Transverse colon (tissue), 4 donors: ENCODE data around the gene MAPK4. TPM values are rescaled to one million over a fixed set of nuclear protein-coding genes. Genes with fewer than 3 reads are reported as not detected.
A peak's percentile ranks its signal among the peaks of the same experiment; 100 is the strongest.

Experiments
- DNase-seq: peaks from one replicate; pipeline ENCODE4 v3.0.0-alpha.2; 2019
- H3K27ac ChIP-seq, 4 donors: fragments of 200-600 bp; sonication (generic); 2 replicates each; pipeline ENCODE4 v1.5.1; 2016 to 2018; ENCODE audit warnings: inconsistent platforms in 4 of 4
- H3K27me3 ChIP-seq: fragments of 200-600 bp; sonication (generic); 2 replicates; pipeline ENCODE4 v1.5.1; 2017; ENCODE audit warnings: inconsistent platforms
- H3K36me3 ChIP-seq, 4 donors: fragments of 200-600 bp; sonication (generic); 2 replicates each; pipeline ENCODE4 v1.5.1; 2017 to 2019; ENCODE audit warnings: inconsistent platforms in 4 of 4
- H3K4me1 ChIP-seq, 4 donors: fragments of 200-600 bp; sonication (generic); 2 replicates each; pipeline ENCODE4 v1.5.1; 2017 to 2020; ENCODE audit warnings: inconsistent platforms in 4 of 4
- H3K4me3 ChIP-seq, 4 donors: fragments of 200-600 bp; sonication (generic); 1 replicate in 1 of 4; 2 replicates in 3 of 4; pipeline versions ENCODE4 v1.5.1 to v1.6.1; 2017 to 2019; ENCODE audit warnings: inconsistent platforms in 4 of 4
- H3K9me3 ChIP-seq, 2 donors: fragments of 200-600 bp; sonication (generic); 2 replicates each; pipeline ENCODE4 v1.5.1; 2017 to 2019; ENCODE audit warnings: inconsistent platforms in 2 of 2
- CTCF ChIP-seq, 5 experiments: fragments of 200-600 bp in 3 of 5; fragments of 450-650 bp in 2 of 5; sonication (generic) in 3 of 5; IDR thresholded peaks; 1 replicate in 2 of 5; 2 replicates in 3 of 5; pipeline ENCODE4 v1.5.1; 2016 to 2017; ENCODE audit warnings: antibody characterized with exemption in 5 of 5, inconsistent platforms in 3 of 5, mild to moderate bottlenecking in 2 of 5, moderate library complexity in 1 of 5
- EP300 ChIP-seq: sonication (generic); formaldehyde crosslinking; IDR thresholded peaks from one replicate; pipeline ENCODE4 v1.6.1; 2017; ENCODE audit warnings: antibody characterized with exemption, low read depth
- POLR2A ChIP-seq: fragments of 450-650 bp; IDR thresholded peaks from one replicate; pipeline ENCODE4 v1.6.1; 2016; ENCODE audit warnings: antibody characterized with exemption, mild to moderate bottlenecking, moderate library complexity
- POLR2AphosphoS5 ChIP-seq, 3 donors: sonication (generic); formaldehyde crosslinking; IDR thresholded peaks; one replicate each; pipeline ENCODE4 v1.6.1; 2016; ENCODE audit warnings: antibody characterized with exemption in 3 of 3
- WGBS, 2 donors: methylation state at CpG; one replicate each; pipeline ENCODE4 v1.1.5; 2018; ENCODE audit warnings: low coverage in 1 of 2; 5-methylcytosine and 5-hydroxymethylcytosine counted together
- in situ Hi-C, 4 donors: fragments of 200-750 bp; cut with MboI; loops; one replicate each; pipeline versions ENCODE4 v1.15.0 to v1.15.1; 2017; ENCODE audit warnings: low sequenced_read_pairs in 3 of 4, low pct_ligation_motif_present in 1 of 4, low pct_unique_long_range_greater_than_20kb in 1 of 4
- intact Hi-C: fragments of 100-400 bp; cut with DNase I; formaldehyde crosslinking; loops from one replicate; pipeline ENCODE4 v1.15.1; 2023; ENCODE audit warnings: low total_unique reads
- total RNA-seq, 4 donors: library from RNA; depleted of rRNA; stranded (reverse); fragments of >200 nt; gene quantifications; one replicate each; pipeline ENCODE4 v1.1.0, GENCODE V29; 2016

The MAPK4 gene
- total RNA-seq, 4 donors from 2014 or later: 1.6 to 20.1 (median 5.7) TPM

DNA sequence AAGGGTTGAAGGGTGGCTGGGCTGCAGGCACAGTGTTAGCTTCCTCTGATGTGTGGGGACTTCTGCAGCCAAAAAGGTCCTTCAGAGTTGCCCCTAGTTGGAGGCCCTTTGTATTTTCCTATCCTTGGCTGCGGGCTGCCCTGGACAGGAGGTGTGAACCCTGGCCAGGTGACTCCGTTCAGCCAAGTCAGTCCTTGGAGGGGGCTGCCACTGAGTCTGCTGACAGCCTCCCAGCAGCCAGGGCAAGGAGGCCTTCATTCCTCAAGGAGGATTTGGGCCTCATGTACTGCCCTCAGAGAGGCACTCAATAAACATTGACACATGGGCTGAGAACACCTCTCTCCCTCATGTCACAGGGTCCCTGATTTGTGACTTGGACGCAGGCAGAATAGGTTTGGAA, 62.4 kb downstream of the MAPK4 start:
- in situ Hi-C loops (no loop called here), intact Hi-C loops (no loop called here)
- Histone ChIP-seq H3K4me1 (peaks cover 0 to 3% (median 0%) of the 10 kb centered on the region in 4 donors), H3K27me3 (no peaks in the 10 kb centered on the region), H3K9me3 (no peaks in the 10 kb centered on the region), H3K4me3 (no peak overlapping the region), H3K36me3 (no peaks in the 10 kb centered on the region), H3K27ac (peak overlapping the region in 1 of 4 donors; percentile 19)
- TF ChIP-seq POLR2A (no peak), CTCF (IDR thresholded peaks at IDR 0.05) (no peak), EP300 (no peak), POLR2AphosphoS5 (IDR thresholded peaks at IDR 0.05) (no peak)
- DNase-seq: no peak
- 79% methylated on average over 3 of the region's 3 CpGs; no CpG with 5 or more reads in 1 of the 2 donors for WGBS, 2 donors

- Histone ChIP-seq H3K4me3 (no peak overlapping the region), H3K4me1 (peaks cover 0 to 3% (median 0%) of the 10 kb centered on the region in 4 donors), H3K9me3 (no peaks in the 10 kb centered on the region), H3K36me3 (no peaks in the 10 kb centered on the region), H3K27ac (peak overlapping the region in 1 of 4 donors; percentile 19), H3K27me3 (no peaks in the 10 kb centered on the region)
- intact Hi-C loops (no loop called here), in situ Hi-C loops (no loop called here)
- DNase-seq: no peak
- TF ChIP-seq EP300: no peak
- no peak for TF ChIP-seq POLR2AphosphoS5 (IDR thresholded peaks at IDR 0.05)
- TF ChIP-seq POLR2A: no peak
- TF ChIP-seq CTCF (IDR thresholded peaks at IDR 0.05): no peak
- WGBS, 2 donors: 40 to 41% methylated on average over 5 to 7 of the region's 7 CpGs
These were observed 63.0 kb downstream of the MAPK4 start for GRCh38 chr18:50622865-50623393.

- DNase-seq: no peak
- TF ChIP-seq EP300 (no peak), POLR2A (no peak), CTCF (IDR thresholded peaks at IDR 0.05) (no peak), POLR2AphosphoS5 (IDR thresholded peaks at IDR 0.05) (no peak)
- intact Hi-C loops (no loop called here), in situ Hi-C loops (no loop called here)
- Histone ChIP-seq H3K9me3 (no peaks in the 10 kb centered on the region), H3K4me3 (no peak overlapping the region), H3K36me3 (no peaks in the 10 kb centered on the region), H3K27ac (no peak overlapping the region), H3K4me1 (peaks cover 0 to 3% (median under 1%) of the 10 kb centered on the region in 4 donors), H3K27me3 (no peaks in the 10 kb centered on the region)
- 47 to 58% methylated on average over 2 to 4 of the region's 4 CpGs for WGBS, 2 donors
These were observed 63.9 kb downstream of the MAPK4 start for GRCh38 chr18:50623694-50624352.

- in situ Hi-C loops (no loop called here), intact Hi-C loops (no loop called here)
- TF ChIP-seq EP300 (no peak), CTCF (IDR thresholded peaks at IDR 0.05) (no peak), POLR2A (no peak), POLR2AphosphoS5 (IDR thresholded peaks at IDR 0.05) (no peak)
- WGBS, 2 donors: 82 to 100% methylated on average over 1 to 3 of the region's 3 CpGs
- H3K27ac ChIP-seq: no peak overlapping the region
- DNase-seq: no peak
- H3K4me1 ChIP-seq: peaks cover 0 to 8% (median under 1%) of the 10 kb centered on the region in 4 donors
- H3K4me3 ChIP-seq: no peak overlapping the region
- no peaks in the 10 kb centered on the region for H3K27me3 ChIP-seq
- H3K9me3 ChIP-seq: no peaks in the 10 kb centered on the region
- H3K36me3 ChIP-seq: no peaks in the 10 kb centered on the region
These were observed 65.1 kb downstream of the MAPK4 start for GRCh38 chr18:50624981-50625380.
